Neural cell (in vitro differentiated cells): ENCODE data around the gene INTS4.

ENCODE experiments used
- EP300 ChIP-seq: fragments of 450-650 bp; conservative IDR thresholded peaks from 2 replicates; pipeline ENCODE4 v1.6.1; 2014; ENCODE audit warnings: antibody characterized with exemption, mild to moderate bottlenecking, moderate library complexity; ENCODE audit not compliant: poor library complexity, severe bottlenecking
- EZH2 ChIP-seq: fragments of 200-600, 300-800 bp; shearing (Covaris generic), sonication (generic); IDR thresholded peaks from 2 replicates; pipeline ENCODE4 v1.6.1; 2014; ENCODE audit warnings: antibody characterized with exemption, low read length, borderline replicate concordance, mild to moderate bottlenecking; ENCODE audit not compliant: insufficient read depth, poor library complexity, severe bottlenecking
- TAF1 ChIP-seq: IDR thresholded peaks from 2 replicates; pipeline ENCODE4 v1.6.1; 2012; ENCODE audit warnings: low read depth
- TF ChIP-seq, protein P1 (sequence below): fragments of 450-650 bp; IDR thresholded peaks from 2 replicates; pipeline ENCODE4 v1.5.1; 2014; ENCODE audit warnings: antibody characterized with exemption, mild to moderate bottlenecking, moderate library complexity; ENCODE audit not compliant: poor library complexity, severe bottlenecking

- TF ChIP-seq, protein P1, sequence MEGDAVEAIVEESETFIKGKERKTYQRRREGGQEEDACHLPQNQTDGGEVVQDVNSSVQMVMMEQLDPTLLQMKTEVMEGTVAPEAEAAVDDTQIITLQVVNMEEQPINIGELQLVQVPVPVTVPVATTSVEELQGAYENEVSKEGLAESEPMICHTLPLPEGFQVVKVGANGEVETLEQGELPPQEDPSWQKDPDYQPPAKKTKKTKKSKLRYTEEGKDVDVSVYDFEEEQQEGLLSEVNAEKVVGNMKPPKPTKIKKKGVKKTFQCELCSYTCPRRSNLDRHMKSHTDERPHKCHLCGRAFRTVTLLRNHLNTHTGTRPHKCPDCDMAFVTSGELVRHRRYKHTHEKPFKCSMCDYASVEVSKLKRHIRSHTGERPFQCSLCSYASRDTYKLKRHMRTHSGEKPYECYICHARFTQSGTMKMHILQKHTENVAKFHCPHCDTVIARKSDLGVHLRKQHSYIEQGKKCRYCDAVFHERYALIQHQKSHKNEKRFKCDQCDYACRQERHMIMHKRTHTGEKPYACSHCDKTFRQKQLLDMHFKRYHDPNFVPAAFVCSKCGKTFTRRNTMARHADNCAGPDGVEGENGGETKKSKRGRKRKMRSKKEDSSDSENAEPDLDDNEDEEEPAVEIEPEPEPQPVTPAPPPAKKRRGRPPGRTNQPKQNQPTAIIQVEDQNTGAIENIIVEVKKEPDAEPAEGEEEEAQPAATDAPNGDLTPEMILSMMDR, result no peak
- no peak for TF ChIP-seq EP300
- TF ChIP-seq EZH2, result no peak
- TF ChIP-seq TAF1, result no peak
These were observed 26.7 kb downstream of the INTS4 start for GRCh38 chr11:77967753-77968152.
